Naive B cell (primary cell): Measurements from ENCODE around the gene S100A10. TPM values are rescaled to one million over a fixed set of nuclear protein-coding genes. Genes with fewer than 3 reads are reported as not detected.

Source experiments
- ATAC-seq, 2 donors: fragments of 150-1000 bp; cut with Tn5 transposase; 2 replicates each; pipeline ENCODE4 v1.10.0; 2021; ENCODE audit warnings: low read depth in 2 of 2, mild to moderate bottlenecking in 2 of 2, moderate library complexity in 2 of 2
- DNase-seq: peaks from one replicate; pipeline ENCODE4 v3.0.0; 2022
- H3K27ac Mint-ChIP-seq, 6 donors: one replicate each; pipeline ENCODE4 v1.8.0; 2020 to 2022; ENCODE audit warnings: mild to moderate bottlenecking in 6 of 6, mixed read lengths in 6 of 6, moderate library complexity in 5 of 6, inconsistent platforms in 2 of 6
- H3K27me3 Mint-ChIP-seq, 3 donors: one replicate each; pipeline ENCODE4 v1.8.0; 2021 to 2022; ENCODE audit warnings: mixed read lengths in 3 of 3, mild to moderate bottlenecking in 1 of 3
- H3K36me3 Mint-ChIP-seq, 2 donors: one replicate each; pipeline ENCODE4 v1.8.0; 2020 to 2022; ENCODE audit warnings: mixed read lengths in 2 of 2, inconsistent platforms in 1 of 2, mild to moderate bottlenecking in 1 of 2
- H3K4me1 Mint-ChIP-seq, 3 donors: one replicate each; pipeline ENCODE4 v1.8.0; 2020 to 2022; ENCODE audit warnings: mixed read lengths in 3 of 3, inconsistent platforms in 1 of 3, mild to moderate bottlenecking in 1 of 3, moderate library complexity in 1 of 3
- H3K4me3 Mint-ChIP-seq, 8 donors: one replicate each; pipeline ENCODE4 v1.8.0; 2020 to 2022; ENCODE audit warnings: mild to moderate bottlenecking in 8 of 8, mixed read lengths in 8 of 8, moderate library complexity in 8 of 8, inconsistent platforms in 2 of 8
- H3K9me3 Mint-ChIP-seq, 7 donors: one replicate each; pipeline ENCODE4 v1.8.0; 2020 to 2022; ENCODE audit warnings: mixed read lengths in 7 of 7, mild to moderate bottlenecking in 5 of 7, inconsistent platforms in 2 of 7, moderate library complexity in 1 of 7
- polyA plus RNA-seq, 6 donors: library from polyadenylated mRNA; unstranded; fragments of 300-500 nt; fragmentation: Illumina TruSeq; gene quantifications; one replicate each; pipeline ENCODE4 v1.2.3, GENCODE V29; 2021; ENCODE audit warnings: low read depth in 6 of 6

Gene S100A10
- polyA plus RNA-seq, 6 donors from 2014 or later: 115 to 209 (median 180) TPM

GRCh38 chr1:151944126-151944856, 49.4 kb downstream of the S100A10 start:
- Mint-ChIP-seq H3K4me3 (no peak overlapping the region), H3K9me3 (no peaks in the 10 kb centered on the region), H3K27me3 (peaks cover 9 to 41% (median 27%) of the 10 kb centered on the region in 3 donors), H3K36me3 (no peaks in the 10 kb centered on the region), H3K27ac (peak overlapping the region in 3 of 6 donors; percentile 33 to 93 (median 69)), H3K4me1 (peaks cover 3 to 12% (median 11%) of the 10 kb centered on the region in 3 donors)
- DNase-seq (no peak), ATAC-seq (no peak)

- Mint-ChIP-seq H3K9me3 (no peaks in the 10 kb centered on the region), H3K4me1 (peaks cover 3 to 12% (median 11%) of the 10 kb centered on the region in 3 donors), H3K27me3 (peaks cover 9 to 41% (median 31%) of the 10 kb centered on the region in 3 donors), H3K27ac (peak overlapping the region in 1 of 6 donors; percentile 93), H3K4me3 (no peak overlapping the region), H3K36me3 (no peaks in the 10 kb centered on the region)
- no peak for DNase-seq
- no peak for ATAC-seq
These were observed 50.1 kb downstream of the S100A10 start for GRCh38 chr1:151943591-151943990.

GRCh38 chr1:151942882-151943281, 50.8 kb downstream of the S100A10 start:
- H3K4me3 Mint-ChIP-seq: no peak overlapping the region
- peaks cover 9 to 41% (median 29%) of the 10 kb centered on the region in 3 donors for H3K27me3 Mint-ChIP-seq
- ATAC-seq: no peak
- H3K36me3 Mint-ChIP-seq: no peaks in the 10 kb centered on the region
- peak overlapping the region in 1 of 6 donors; percentile 50 for H3K27ac Mint-ChIP-seq
- no peak for DNase-seq
- H3K4me1 Mint-ChIP-seq: peaks cover 3 to 12% (median 11%) of the 10 kb centered on the region in 3 donors
- H3K9me3 Mint-ChIP-seq: no peaks in the 10 kb centered on the region

- DNase-seq (no peak), ATAC-seq (no peak)
- Mint-ChIP-seq H3K4me3 (no peak overlapping the region), H3K36me3 (no peaks in the 10 kb centered on the region), H3K27ac (no peak overlapping the region), H3K4me1 (peaks cover under 1 to 6% (median 3%) of the 10 kb centered on the region in 3 donors), H3K27me3 (peaks cover 17 to 39% (median 29%) of the 10 kb centered on the region in 3 donors), H3K9me3 (no peaks in the 10 kb centered on the region)
These were observed 53.1 kb downstream of the S100A10 start for GRCh38 chr1:151940541-151940940.

GRCh38 chr1:151939779-151940178, 53.9 kb downstream of the S100A10 start:
- H3K9me3 Mint-ChIP-seq: no peaks in the 10 kb centered on the region
- H3K4me1 Mint-ChIP-seq: peaks cover 0 to 4% (median 0%) of the 10 kb centered on the region in 3 donors
- peaks cover 24 to 41% (median 34%) of the 10 kb centered on the region in 3 donors for H3K27me3 Mint-ChIP-seq
- ATAC-seq (no peak), DNase-seq (no peak)
- H3K4me3 Mint-ChIP-seq: no peak overlapping the region
- no peak overlapping the region for H3K27ac Mint-ChIP-seq
- H3K36me3 Mint-ChIP-seq: no peaks in the 10 kb centered on the region

- H3K27me3 Mint-ChIP-seq: peaks cover 25 to 42% (median 36%) of the 10 kb centered on the region in 3 donors
- no peak for ATAC-seq
- no peaks in the 10 kb centered on the region for H3K9me3 Mint-ChIP-seq
- no peak for DNase-seq
- no peak overlapping the region for H3K27ac Mint-ChIP-seq
- H3K4me1 Mint-ChIP-seq: peaks cover 0 to 4% (median under 1%) of the 10 kb centered on the region in 3 donors
- H3K36me3 Mint-ChIP-seq: no peaks in the 10 kb centered on the region
- no peak overlapping the region for H3K4me3 Mint-ChIP-seq
These were observed 54.5 kb downstream of the S100A10 start for GRCh38 chr1:151939141-151939540.

GRCh38 chr1:151936653-151937052, 57.0 kb downstream of the S100A10 start:
- DNase-seq (no peak), ATAC-seq (no peak)
- peaks cover 0 to 4% (median 2%) of the 10 kb centered on the region in 3 donors for H3K4me1 Mint-ChIP-seq
- H3K27me3 Mint-ChIP-seq: peaks cover 25 to 46% (median 29%) of the 10 kb centered on the region in 3 donors
- H3K27ac Mint-ChIP-seq: no peak overlapping the region
- H3K9me3 Mint-ChIP-seq: no peaks in the 10 kb centered on the region
- no peak overlapping the region for H3K4me3 Mint-ChIP-seq
- H3K36me3 Mint-ChIP-seq: no peaks in the 10 kb centered on the region

GRCh38 chr1:151935894-151936602, 57.6 kb downstream of the S100A10 start:
- ATAC-seq (no peak), DNase-seq (no peak)
- Mint-ChIP-seq H3K36me3 (no peaks in the 10 kb centered on the region), H3K4me1 (peaks cover 0 to 2% (median under 1%) of the 10 kb centered on the region in 3 donors), H3K9me3 (no peaks in the 10 kb centered on the region), H3K27ac (no peak overlapping the region), H3K27me3 (peaks cover 19 to 43% (median 23%) of the 10 kb centered on the region in 3 donors), H3K4me3 (no peak overlapping the region)

- ATAC-seq (no peak), DNase-seq (no peak)
- no peaks in the 10 kb centered on the region for H3K9me3 Mint-ChIP-seq
These were observed 58.5 kb downstream of the S100A10 start for GRCh38 chr1:151935154-151935553.

GRCh38 chr1:151934048-151934493, 59.6 kb downstream of the S100A10 start:
- Mint-ChIP-seq H3K4me1 (peaks cover 0 to 2% (median 0%) of the 10 kb centered on the region in 3 donors), H3K4me3 (no peak overlapping the region), H3K27ac (no peak overlapping the region), H3K27me3 (peaks cover 16 to 36% (median 22%) of the 10 kb centered on the region in 3 donors), H3K9me3 (no peaks in the 10 kb centered on the region), H3K36me3 (no peaks in the 10 kb centered on the region)
- ATAC-seq (peak; percentile 74 to 82), DNase-seq (peak; percentile 43)

More at GRCh38 chr1:151935154-151935553, 58.5 kb downstream of the S100A10 start:
- no peak overlapping the region for H3K4me3 Mint-ChIP-seq
- H3K27me3 Mint-ChIP-seq: peaks cover 16 to 41% (median 22%) of the 10 kb centered on the region in 3 donors
- H3K27ac Mint-ChIP-seq: peak overlapping the region in 2 of 6 donors; percentile 23 to 46
- no peaks in the 10 kb centered on the region for H3K36me3 Mint-ChIP-seq
- H3K4me1 Mint-ChIP-seq: peaks cover 0 to 2% (median 0%) of the 10 kb centered on the region in 3 donors

Other genes with a start within 250 kb of the S100A10 start
- 100 to 1,000 TPM; 126 to 160 (median 142) TPM for gene MRPL9, start 230.4 kb downstream of the S100A10 start, polyA plus RNA-seq
- gene TDRKH, start 203.4 kb downstream of the S100A10 start, polyA plus RNA-seq: 1 to 10 TPM; 3.9 to 9.2 (median 6.9) TPM
- not detected for gene LINGO4, start 188.4 kb downstream of the S100A10 start, polyA plus RNA-seq
- under 1 TPM in 1 of 6 donors, not detected in 5; 0.08 TPM for gene RORC, start 162.1 kb downstream of the S100A10 start, polyA plus RNA-seq
- gene C2CD4D, start 154.0 kb downstream of the S100A10 start, polyA plus RNA-seq: under 1 TPM in 3 of 6 donors, not detected in 3; 0.16 to 0.27 (median 0.22) TPM
- not detected for gene THEM5, start 140.1 kb downstream of the S100A10 start, polyA plus RNA-seq
- 10 to 100 TPM in 2 of 6 donors, 1 to 10 TPM in 4; 6.6 to 11.9 (median 8.1) TPM for gene THEM4, start 84.3 kb downstream of the S100A10 start, polyA plus RNA-seq
- 10 to 100 TPM; 22.1 to 54.6 (median 27.8) TPM for gene S100A11, start 43.1 kb upstream of the S100A10 start, polyA plus RNA-seq
- gene TCHHL1, start 95.2 kb upstream of the S100A10 start, polyA plus RNA-seq: not detected
- gene TCHH, start 121.6 kb upstream of the S100A10 start, polyA plus RNA-seq: not detected
- not detected for gene RPTN, start 165.4 kb upstream of the S100A10 start, polyA plus RNA-seq
- gene HRNR, start 230.3 kb upstream of the S100A10 start, polyA plus RNA-seq: not detected